Measurements from ENCODE around the gene MAD1L1. TPM values are rescaled to one million over a fixed set of nuclear protein-coding genes. Genes with fewer than 3 reads are reported as not detected.

The MAD1L1 gene
- total RNA-seq, 2 experiments from 2014 or later = 58.3 to 65.3 TPM

GRCh38 chr7:1890289-1891235, 342.2 kb downstream of the MAD1L1 start:
- Histone ChIP-seq H3K4me2 (ENCODE audit: low read length) (no peak overlapping the region), H3K4me1 (ENCODE audit: insufficient read depth, low read length, poor library complexity, severe bottlenecking) (no peaks in the 10 kb centered on the region), H3K4me3 (ENCODE audit: low read depth, low read length, poor library complexity, severe bottlenecking) (no peak overlapping the region), H3K9me3 (ENCODE audit: low read length) (no peaks in the 10 kb centered on the region), H3K36me3 (ENCODE audit: insufficient read depth, low read length) (peaks cover 26% of the 10 kb centered on the region), H3K79me2 (ENCODE audit: insufficient read depth, low read depth, low read length) (no peaks in the 10 kb centered on the region), H4K20me1 (ENCODE audit: insufficient read depth, low read length) (no peaks in the 10 kb centered on the region), H2AFZ (ENCODE audit: low read length) (no peak overlapping the region), H3K27ac (ENCODE audit: low read depth, low read length, poor library complexity, severe bottlenecking) (no peak overlapping the region), H3K9me2 (ENCODE audit: insufficient read depth, low read length) (no peaks in the 10 kb centered on the region)
- ChIA-PET CTCF (ENCODE audit: unreplicated experiment) (no interaction called here), POLR2A (no interaction called here)
- DNase-seq (ENCODE audit: low spot score) = no peak
- no peak for TF ChIP-seq EZH2phosphoT487 (IDR thresholded peaks at IDR 0.05; ENCODE audit: borderline replicate concordance, low read depth, low read length)
- no peak for TF ChIP-seq CTCF (conservative IDR thresholded peaks at IDR 0.05; ENCODE audit: low read length)
- BruUV-seq (replicated peaks) = no TSS peak
- intact Hi-C loops (cut with micrococcal nuclease; ENCODE audit: unreplicated experiment) = no loop called here

GRCh38 chr7:1889556-1890181, 343.1 kb downstream of the MAD1L1 start:
- H3K9me3 ChIP-seq (ENCODE audit: low read length) = no peaks in the 10 kb centered on the region
- H3K4me1 ChIP-seq (ENCODE audit: insufficient read depth, low read length, poor library complexity, severe bottlenecking) = no peaks in the 10 kb centered on the region
- ChIA-PET CTCF (ENCODE audit: unreplicated experiment) (no interaction called here), POLR2A (no interaction called here)
- peaks cover 26% of the 10 kb centered on the region for H3K36me3 ChIP-seq (ENCODE audit: insufficient read depth, low read length)
- no peaks in the 10 kb centered on the region for H3K79me2 ChIP-seq (ENCODE audit: insufficient read depth, low read depth, low read length)
- H4K20me1 ChIP-seq (ENCODE audit: insufficient read depth, low read length) = no peaks in the 10 kb centered on the region
- TF ChIP-seq EZH2phosphoT487 (IDR thresholded peaks at IDR 0.05; ENCODE audit: borderline replicate concordance, low read depth, low read length) (no peak), CTCF (conservative IDR thresholded peaks at IDR 0.05; ENCODE audit: low read length) (no peak)
- H3K27ac ChIP-seq (ENCODE audit: low read depth, low read length, poor library complexity, severe bottlenecking) = no peak overlapping the region
- DNase-seq (ENCODE audit: low spot score) = no peak
- no TSS peak for BruUV-seq (replicated peaks)
- H3K4me2 ChIP-seq (ENCODE audit: low read length) = no peak overlapping the region
- H2AFZ ChIP-seq (ENCODE audit: low read length) = no peak overlapping the region
- intact Hi-C loops (cut with micrococcal nuclease; ENCODE audit: unreplicated experiment) = no loop called here
- no peak overlapping the region for H3K4me3 ChIP-seq (ENCODE audit: low read depth, low read length, poor library complexity, severe bottlenecking)
- no peaks in the 10 kb centered on the region for H3K9me2 ChIP-seq (ENCODE audit: insufficient read depth, low read length)

- BruUV-seq (replicated peaks) = no TSS peak
- no peak overlapping the region for H3K27ac ChIP-seq (ENCODE audit: low read depth, low read length, poor library complexity, severe bottlenecking)
- no peak overlapping the region for H3K4me3 ChIP-seq (ENCODE audit: low read depth, low read length, poor library complexity, severe bottlenecking)
- no peak for DNase-seq (ENCODE audit: low spot score)
- no peak for TF ChIP-seq CTCF (conservative IDR thresholded peaks at IDR 0.05; ENCODE audit: low read length)
- no peak for TF ChIP-seq EZH2phosphoT487 (IDR thresholded peaks at IDR 0.05; ENCODE audit: borderline replicate concordance, low read depth, low read length)
- intact Hi-C loops (cut with micrococcal nuclease; ENCODE audit: unreplicated experiment) = no loop called here
- H4K20me1 ChIP-seq (ENCODE audit: insufficient read depth, low read length) = no peaks in the 10 kb centered on the region
- no peak overlapping the region for H3K4me2 ChIP-seq (ENCODE audit: low read length)
- H3K4me1 ChIP-seq (ENCODE audit: insufficient read depth, low read length, poor library complexity, severe bottlenecking) = no peaks in the 10 kb centered on the region
- H3K79me2 ChIP-seq (ENCODE audit: insufficient read depth, low read depth, low read length) = no peaks in the 10 kb centered on the region
- no peaks in the 10 kb centered on the region for H3K9me3 ChIP-seq (ENCODE audit: low read length)
- ChIA-PET POLR2A (no interaction called here), CTCF (ENCODE audit: unreplicated experiment) (no interaction called here)
- peaks cover 26% of the 10 kb centered on the region for H3K36me3 ChIP-seq (ENCODE audit: insufficient read depth, low read length)
- no peaks in the 10 kb centered on the region for H3K9me2 ChIP-seq (ENCODE audit: insufficient read depth, low read length)
- no peak overlapping the region for H2AFZ ChIP-seq (ENCODE audit: low read length)
Measured at GRCh38 chr7:1889091-1889490, 343.7 kb downstream of the MAD1L1 start.

All from OCI-LY7 (cell line).